ENCODE results near the gene NPSR1.
A peak's percentile ranks its signal among the peaks of the same experiment; 100 is the strongest.
"Not testable (repeated sequence)": the region's sequence is repeated elsewhere in the genome, so short reads cannot be mapped to it uniquely, and the experiment has no call there.

NPSR1 gene

DNA sequence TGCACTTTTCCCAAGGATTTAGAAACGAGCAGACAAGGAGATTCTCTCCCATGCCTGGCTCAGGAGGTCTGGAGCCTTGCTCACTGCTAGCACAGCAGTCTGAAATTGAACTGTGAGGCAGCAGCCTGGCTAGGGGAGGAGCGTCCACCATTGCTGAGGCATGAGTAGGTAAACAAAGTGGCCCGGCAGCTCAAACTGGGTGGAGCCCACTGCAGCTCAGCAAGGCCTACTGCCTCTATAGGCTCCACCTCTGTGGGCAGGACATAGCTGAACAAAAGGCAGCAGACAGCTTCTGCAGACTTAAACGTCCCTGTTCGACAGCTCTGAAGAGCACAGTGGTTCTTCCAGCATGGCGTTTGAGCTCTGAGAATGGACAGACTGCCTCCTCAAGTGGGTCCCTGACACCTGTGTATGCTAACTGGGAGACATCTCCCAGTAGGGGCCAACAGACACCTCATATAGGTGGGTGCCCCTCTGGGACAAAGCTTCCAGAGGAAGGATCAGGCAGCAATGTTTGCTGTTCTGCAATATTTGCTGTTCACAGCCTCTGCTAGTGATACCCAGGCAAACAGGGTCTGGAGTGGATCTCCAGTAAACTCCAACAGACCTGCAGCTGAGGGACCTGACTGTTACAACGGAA lies 156.3 kb downstream of the NPSR1 start:
- H3K4ac ChIP-seq (ENCODE audit: low read depth in 1 of 2, low read length in 2 of 2); H3K18ac ChIP-seq (ENCODE audit: low read depth in 1 of 2, low read length in 2 of 2); H3K27me3 ChIP-seq (ENCODE audit: control insufficient read depth in 1 of 2, insufficient read depth in 1 of 2, low read length in 2 of 2); H2AFZ ChIP-seq (ENCODE audit: low read depth, low read length); H2AK5ac ChIP-seq (ENCODE audit: low read length, severe bottlenecking); H3K27ac ChIP-seq (ENCODE audit: low read length, poor library complexity, severe bottlenecking); H3K9ac ChIP-seq (ENCODE audit: low read length); H4K8ac ChIP-seq (ENCODE audit: low read length); H2BK120ac ChIP-seq (ENCODE audit: low read depth, low read length); H3K79me1 ChIP-seq (replicated peaks; ENCODE audit: low read length, poor library complexity, severe bottlenecking); H3K23ac ChIP-seq (ENCODE audit: low read length in 2 of 2); H2BK5ac ChIP-seq (ENCODE audit: low read depth, low read length, poor library complexity, severe bottlenecking); H3K4me3 ChIP-seq (ENCODE audit: insufficient read depth in 1 of 2, low read depth in 1 of 2, low read length in 2 of 2); H3K36me3 ChIP-seq (ENCODE audit: control insufficient read depth in 1 of 2, insufficient read depth in 2 of 2, low read depth in 1 of 2, low read length in 2 of 2); H3K4me1 ChIP-seq (ENCODE audit: control insufficient read depth, insufficient read depth, low read depth, low read length); H2BK15ac ChIP-seq (ENCODE audit: low read depth, poor library complexity, severe bottlenecking); H3K9me3 ChIP-seq (ENCODE audit: control insufficient read depth, low read length); DNase-seq; H2BK12ac ChIP-seq (ENCODE audit: low read length in 2 of 2); H3K14ac ChIP-seq (ENCODE audit: low read length in 2 of 2); H4K91ac ChIP-seq (ENCODE audit: low read length); H3K4me2 ChIP-seq (ENCODE audit: low read length, poor library complexity, severe bottlenecking): not testable (repeated sequence)
- WGBS: 73% methylated on average over 7 of the region's 7 CpGs

DNA sequence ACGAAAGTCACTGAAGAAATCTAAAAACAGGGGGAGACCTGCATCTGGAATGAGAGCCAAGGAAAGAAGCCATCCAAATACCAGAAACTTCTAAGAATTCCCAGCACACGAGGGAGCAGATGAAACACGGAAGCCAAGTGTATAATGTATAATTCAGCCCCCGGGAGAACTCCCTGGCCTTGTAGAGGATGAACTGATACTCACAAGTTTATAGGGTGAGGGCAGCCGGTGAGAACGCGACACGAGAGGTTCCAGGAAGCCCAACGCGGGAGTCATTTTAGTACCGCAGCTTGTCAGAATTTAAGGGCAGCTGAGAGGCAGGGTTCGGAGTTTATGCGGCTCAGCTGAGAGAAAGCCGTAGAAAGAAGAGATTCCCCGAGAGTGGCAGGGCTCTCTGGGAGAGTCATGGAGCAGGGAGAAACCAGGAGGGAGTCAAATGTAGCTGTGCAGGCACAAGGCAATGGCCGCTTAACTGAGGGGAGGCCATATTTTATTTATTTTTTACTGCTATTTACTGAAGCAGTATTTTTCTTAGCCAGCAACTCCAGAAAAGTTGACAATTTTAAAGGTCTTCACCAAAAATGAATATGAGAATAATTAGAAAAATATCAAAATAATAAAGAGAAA lies 164.0 kb downstream of the NPSR1 start:
- Histone ChIP-seq H2AFZ (ENCODE audit: low read depth, low read length) (no peak overlapping the region), H3K9me3 (ENCODE audit: control insufficient read depth, low read length) (no peaks in the 10 kb centered on the region), H3K4me2 (ENCODE audit: low read length, poor library complexity, severe bottlenecking) (no peak overlapping the region), H2BK5ac (ENCODE audit: low read depth, low read length, poor library complexity, severe bottlenecking) (no peak overlapping the region), H2BK12ac (ENCODE audit: low read length in 2 of 2) (no peak overlapping the region), H3K79me1 (replicated peaks; ENCODE audit: low read length, poor library complexity, severe bottlenecking) (no peaks in the 10 kb centered on the region), H2BK15ac (ENCODE audit: low read depth, poor library complexity, severe bottlenecking) (no peak overlapping the region), H2BK120ac (ENCODE audit: low read depth, low read length) (no peak overlapping the region), H2AK5ac (ENCODE audit: low read length, severe bottlenecking) (no peak overlapping the region), H3K23ac (ENCODE audit: low read length in 2 of 2) (no peak overlapping the region), H3K18ac (ENCODE audit: low read depth in 1 of 2, low read length in 2 of 2) (no peak overlapping the region), H3K4me3 (ENCODE audit: insufficient read depth in 1 of 2, low read depth in 1 of 2, low read length in 2 of 2) (peak overlapping the region in 1 of 2 experiments; percentile 57), H3K4me1 (ENCODE audit: control insufficient read depth, insufficient read depth, low read depth, low read length) (no peaks in the 10 kb centered on the region), H3K36me3 (ENCODE audit: control insufficient read depth in 1 of 2, insufficient read depth in 2 of 2, low read depth in 1 of 2, low read length in 2 of 2) (no peaks in the 10 kb centered on the region), H3K27me3 (ENCODE audit: control insufficient read depth in 1 of 2, insufficient read depth in 1 of 2, low read length in 2 of 2) (peaks cover 0 to 13% of the 10 kb centered on the region in 2 experiments), H3K14ac (ENCODE audit: low read length in 2 of 2) (no peak overlapping the region), H4K8ac (ENCODE audit: low read length) (no peak overlapping the region), H3K4ac (ENCODE audit: low read depth in 1 of 2, low read length in 2 of 2) (no peak overlapping the region), H3K9ac (ENCODE audit: low read length) (peak overlapping the region; percentile 51), H4K91ac (ENCODE audit: low read length) (no peak overlapping the region), H3K27ac (ENCODE audit: low read length, poor library complexity, severe bottlenecking) (no peak overlapping the region)
- DNase-seq: no peak
- WGBS: 83% methylated on average over 15 of the region's 16 CpGs

DNA sequence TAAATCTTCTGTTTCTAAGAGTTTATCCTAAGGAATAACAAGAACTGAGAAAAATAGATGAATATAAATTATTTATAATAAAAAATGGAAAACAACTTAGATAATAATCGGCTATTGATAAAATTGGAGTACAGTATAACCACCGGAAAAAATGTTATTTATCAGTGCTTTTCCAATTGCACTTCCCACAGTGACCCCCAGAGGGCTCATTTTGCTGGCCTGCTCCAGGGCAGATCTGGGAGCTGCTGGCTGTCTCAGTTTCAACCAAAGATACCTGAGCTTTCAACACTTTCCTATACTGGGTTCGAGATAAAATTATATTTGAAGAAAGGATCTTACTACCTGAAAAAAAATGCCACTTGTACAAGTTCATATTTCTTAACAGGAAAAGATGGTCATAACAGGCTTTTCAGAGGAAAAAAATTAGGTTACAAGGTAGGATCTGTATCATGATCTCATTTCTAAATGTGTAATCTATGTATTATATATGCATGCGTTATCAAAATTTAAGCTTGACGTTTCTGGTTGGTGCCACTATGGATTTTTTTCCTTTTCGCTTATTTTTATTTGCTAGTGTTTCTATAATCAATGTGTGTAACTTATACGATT lies 165.7 kb downstream of the NPSR1 start:
- Histone ChIP-seq H3K36me3 (ENCODE audit: control insufficient read depth in 1 of 2, insufficient read depth in 2 of 2, low read depth in 1 of 2, low read length in 2 of 2) (no peaks in the 10 kb centered on the region), H3K14ac (ENCODE audit: low read length in 2 of 2) (no peak overlapping the region), H2BK15ac (ENCODE audit: low read depth, poor library complexity, severe bottlenecking) (no peak overlapping the region), H3K9me3 (ENCODE audit: control insufficient read depth, low read length) (no peaks in the 10 kb centered on the region), H4K91ac (ENCODE audit: low read length) (no peak overlapping the region), H3K9ac (ENCODE audit: low read length) (no peak overlapping the region), H2BK5ac (ENCODE audit: low read depth, low read length, poor library complexity, severe bottlenecking) (no peak overlapping the region), H3K27ac (ENCODE audit: low read length, poor library complexity, severe bottlenecking) (no peak overlapping the region), H3K4me1 (ENCODE audit: control insufficient read depth, insufficient read depth, low read depth, low read length) (no peaks in the 10 kb centered on the region), H2BK120ac (ENCODE audit: low read depth, low read length) (no peak overlapping the region), H3K4ac (ENCODE audit: low read depth in 1 of 2, low read length in 2 of 2) (no peak overlapping the region), H3K4me3 (ENCODE audit: insufficient read depth in 1 of 2, low read depth in 1 of 2, low read length in 2 of 2) (no peak overlapping the region), H2BK12ac (ENCODE audit: low read length in 2 of 2) (no peak overlapping the region), H3K27me3 (ENCODE audit: control insufficient read depth in 1 of 2, insufficient read depth in 1 of 2, low read length in 2 of 2) (peaks cover 0 to 24% of the 10 kb centered on the region in 2 experiments), H3K23ac (ENCODE audit: low read length in 2 of 2) (no peak overlapping the region), H2AK5ac (ENCODE audit: low read length, severe bottlenecking) (no peak overlapping the region), H3K4me2 (ENCODE audit: low read length, poor library complexity, severe bottlenecking) (no peak overlapping the region), H3K79me1 (replicated peaks; ENCODE audit: low read length, poor library complexity, severe bottlenecking) (no peaks in the 10 kb centered on the region), H2AFZ (ENCODE audit: low read depth, low read length) (no peak overlapping the region), H4K8ac (ENCODE audit: low read length) (no peak overlapping the region), H3K18ac (ENCODE audit: low read depth in 1 of 2, low read length in 2 of 2) (no peak overlapping the region)
- DNase-seq: peak; percentile 46
- WGBS: 62% methylated on average over 6 of the region's 7 CpGs

DNA sequence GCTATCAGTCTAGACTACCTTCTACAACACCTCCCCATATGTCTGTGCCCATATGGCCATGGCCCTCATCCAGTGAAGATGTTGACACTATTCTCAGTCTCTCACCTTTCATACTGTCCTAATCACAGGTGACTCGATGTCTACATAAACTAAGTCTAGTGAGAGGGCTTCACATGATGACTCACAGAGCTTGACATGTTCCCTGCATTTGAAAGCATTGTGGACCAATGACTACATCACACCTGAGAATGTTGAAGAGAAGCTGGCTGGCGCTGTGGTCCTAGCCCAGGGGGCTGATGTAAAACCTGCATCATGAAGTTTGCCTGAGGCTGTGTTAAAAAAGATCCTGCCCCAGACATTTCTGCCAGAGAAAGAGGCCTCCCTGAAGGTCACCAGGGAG lies 167.2 kb downstream of the NPSR1 start:
- no peaks in the 10 kb centered on the region for H3K79me1 ChIP-seq (replicated peaks; ENCODE audit: low read length, poor library complexity, severe bottlenecking)
- H2BK120ac ChIP-seq (ENCODE audit: low read depth, low read length): no peak overlapping the region
- H2BK5ac ChIP-seq (ENCODE audit: low read depth, low read length, poor library complexity, severe bottlenecking): no peak overlapping the region
- H3K27me3 ChIP-seq (ENCODE audit: control insufficient read depth in 1 of 2, insufficient read depth in 1 of 2, low read length in 2 of 2): peaks cover 0 to 29% of the 10 kb centered on the region in 2 experiments
- no peak overlapping the region for H2AK5ac ChIP-seq (ENCODE audit: low read length, severe bottlenecking)
- 72% methylated on average over 2 of the region's 2 CpGs for WGBS
- no peak overlapping the region for H4K8ac ChIP-seq (ENCODE audit: low read length)
- H3K14ac ChIP-seq (ENCODE audit: low read length in 2 of 2): no peak overlapping the region
- H3K27ac ChIP-seq (ENCODE audit: low read length, poor library complexity, severe bottlenecking): no peak overlapping the region
- no peak overlapping the region for H4K91ac ChIP-seq (ENCODE audit: low read length)
- H3K4ac ChIP-seq (ENCODE audit: low read depth in 1 of 2, low read length in 2 of 2): no peak overlapping the region
- H3K4me1 ChIP-seq (ENCODE audit: control insufficient read depth, insufficient read depth, low read depth, low read length): no peaks in the 10 kb centered on the region
- no peak overlapping the region for H3K18ac ChIP-seq (ENCODE audit: low read depth in 1 of 2, low read length in 2 of 2)
- H2AFZ ChIP-seq (ENCODE audit: low read depth, low read length): no peak overlapping the region
- H3K9ac ChIP-seq (ENCODE audit: low read length): no peak overlapping the region
- H2BK15ac ChIP-seq (ENCODE audit: low read depth, poor library complexity, severe bottlenecking): no peak overlapping the region
- H2BK12ac ChIP-seq (ENCODE audit: low read length in 2 of 2): no peak overlapping the region
- H3K36me3 ChIP-seq (ENCODE audit: control insufficient read depth in 1 of 2, insufficient read depth in 2 of 2, low read depth in 1 of 2, low read length in 2 of 2): no peaks in the 10 kb centered on the region
- H3K9me3 ChIP-seq (ENCODE audit: control insufficient read depth, low read length): no peaks in the 10 kb centered on the region
- H3K4me2 ChIP-seq (ENCODE audit: low read length, poor library complexity, severe bottlenecking): no peak overlapping the region
- H3K23ac ChIP-seq (ENCODE audit: low read length in 2 of 2): no peak overlapping the region
- no peak overlapping the region for H3K4me3 ChIP-seq (ENCODE audit: insufficient read depth in 1 of 2, low read depth in 1 of 2, low read length in 2 of 2)
- no peak for DNase-seq
